ENCODE data around the gene FTSJ3.
"Not testable (repeated sequence)": the region's sequence is repeated elsewhere in the genome, so short reads cannot be mapped to it uniquely, and the experiment has no call there.

FTSJ3 gene

GRCh38 chr17:63809970-63810369, 17.5 kb downstream of the FTSJ3 start:
- H3K4me3 ChIP-seq (ENCODE audit: extremely low read depth, insufficient read depth, low read length, poor library complexity, severe bottlenecking) = no peak overlapping the region
- 88 to 100% methylated on average over 1 to 4 of the region's 9 CpGs for WGBS, 2 experiments (ENCODE audit: insufficient coverage in 2 of 2)
- H3K9me3 ChIP-seq (ENCODE audit: control insufficient read depth, low read length) = no peaks in the 10 kb centered on the region
- H3K36me3 ChIP-seq (ENCODE audit: control insufficient read depth, insufficient read depth, low read length) = peaks cover 95% of the 10 kb centered on the region
- H3K4me1 ChIP-seq (ENCODE audit: control insufficient read depth, insufficient read depth, low read length, poor library complexity, severe bottlenecking) = no peaks in the 10 kb centered on the region
- H3K27ac ChIP-seq (ENCODE audit: low read depth, low read length, severe bottlenecking) = no peak overlapping the region

DNA sequence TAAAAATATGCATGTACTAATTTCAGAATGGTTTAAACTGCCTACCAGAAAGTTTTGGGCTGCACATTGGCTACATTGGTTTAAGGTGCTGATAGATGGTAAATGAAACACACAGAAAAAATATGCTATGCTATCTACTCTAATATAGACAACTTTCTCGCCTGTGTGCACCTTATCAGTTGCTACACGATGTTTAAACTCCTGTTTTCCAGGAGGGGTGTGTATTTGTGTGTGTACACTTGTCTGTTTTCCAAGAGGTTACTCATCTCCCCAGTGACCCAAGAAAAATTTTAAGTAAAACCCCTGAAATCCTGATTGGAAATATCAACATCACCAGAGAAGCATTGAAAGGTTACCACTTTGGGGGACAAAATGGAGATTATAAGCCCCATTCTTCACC, 21.9 kb downstream of the FTSJ3 start:
- peaks cover 95% of the 10 kb centered on the region for H3K36me3 ChIP-seq (ENCODE audit: control insufficient read depth, insufficient read depth, low read length)
- no peaks in the 10 kb centered on the region for H3K9me3 ChIP-seq (ENCODE audit: control insufficient read depth, low read length)
- no peak overlapping the region for H3K4me3 ChIP-seq (ENCODE audit: extremely low read depth, insufficient read depth, low read length, poor library complexity, severe bottlenecking)
- no peak overlapping the region for H3K27ac ChIP-seq (ENCODE audit: low read depth, low read length, severe bottlenecking)
- no CpG with 5 or more reads among the region's 2 CpGs for WGBS, 2 experiments (ENCODE audit: insufficient coverage in 2 of 2)
- no peaks in the 10 kb centered on the region for H3K4me1 ChIP-seq (ENCODE audit: control insufficient read depth, insufficient read depth, low read length, poor library complexity, severe bottlenecking)

DNA sequence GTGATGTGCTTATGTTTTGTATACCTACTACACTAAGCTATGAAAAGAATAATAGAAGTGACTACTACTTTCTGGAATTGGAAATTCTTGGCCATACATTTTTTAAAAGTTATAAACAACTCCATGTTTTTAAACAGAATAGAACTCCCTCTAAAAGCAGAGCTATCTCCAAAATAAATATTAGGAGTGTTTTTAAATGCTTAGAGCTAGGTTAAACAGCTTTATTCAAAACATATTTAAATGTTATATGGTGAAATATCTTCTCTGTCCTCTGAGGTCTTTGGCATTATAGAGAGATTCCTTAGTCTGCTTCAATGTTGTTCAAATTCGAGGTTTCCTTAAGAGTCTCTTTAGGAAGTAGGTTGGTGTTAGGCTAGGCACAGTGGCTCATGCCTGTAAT, 23.1 kb downstream of the FTSJ3 start:
- Histone ChIP-seq H3K4me3 (ENCODE audit: extremely low read depth, insufficient read depth, low read length, poor library complexity, severe bottlenecking) (no peak overlapping the region), H3K27ac (ENCODE audit: low read depth, low read length, severe bottlenecking) (no peak overlapping the region), H3K4me1 (ENCODE audit: control insufficient read depth, insufficient read depth, low read length, poor library complexity, severe bottlenecking) (no peaks in the 10 kb centered on the region), H3K9me3 (ENCODE audit: control insufficient read depth, low read length) (no peaks in the 10 kb centered on the region), H3K36me3 (ENCODE audit: control insufficient read depth, insufficient read depth, low read length) (peaks cover 95% of the 10 kb centered on the region)
- WGBS, 2 experiments (ENCODE audit: insufficient coverage in 2 of 2) = 93 to 100% methylated on average over 1 of the region's 1 CpG

DNA sequence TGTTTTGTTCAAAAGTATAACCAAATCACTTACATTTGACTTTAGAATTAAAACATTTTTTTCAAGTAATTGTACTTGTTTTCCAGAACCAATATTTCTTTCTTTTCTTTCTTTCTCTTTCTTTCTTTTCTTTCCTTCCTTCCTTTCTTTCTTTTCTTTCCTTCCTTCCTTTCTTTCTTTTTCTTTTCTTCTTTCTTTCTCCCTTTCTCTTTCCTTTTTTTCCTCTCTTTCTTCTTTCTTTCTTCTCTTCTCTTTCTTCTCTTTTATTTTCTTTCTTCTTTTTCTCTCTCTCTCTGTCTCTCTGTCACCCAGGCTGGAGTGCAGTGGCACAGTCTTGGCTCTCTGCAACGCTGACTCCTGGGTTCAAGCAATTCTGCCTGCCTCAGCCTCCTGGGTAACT, 26.7 kb downstream of the FTSJ3 start:
- Histone ChIP-seq H3K27ac (ENCODE audit: low read depth, low read length, severe bottlenecking) (no peak overlapping the region), H3K4me3 (ENCODE audit: extremely low read depth, insufficient read depth, low read length, poor library complexity, severe bottlenecking) (no peak overlapping the region), H3K9me3 (ENCODE audit: control insufficient read depth, low read length) (no peaks in the 10 kb centered on the region), H3K4me1 (ENCODE audit: control insufficient read depth, insufficient read depth, low read length, poor library complexity, severe bottlenecking) (no peaks in the 10 kb centered on the region), H3K36me3 (ENCODE audit: control insufficient read depth, insufficient read depth, low read length) (peaks cover 97% of the 10 kb centered on the region)
- 100% methylated on average over 1 of the region's 1 CpG for WGBS, 2 experiments (ENCODE audit: insufficient coverage in 2 of 2)

DNA sequence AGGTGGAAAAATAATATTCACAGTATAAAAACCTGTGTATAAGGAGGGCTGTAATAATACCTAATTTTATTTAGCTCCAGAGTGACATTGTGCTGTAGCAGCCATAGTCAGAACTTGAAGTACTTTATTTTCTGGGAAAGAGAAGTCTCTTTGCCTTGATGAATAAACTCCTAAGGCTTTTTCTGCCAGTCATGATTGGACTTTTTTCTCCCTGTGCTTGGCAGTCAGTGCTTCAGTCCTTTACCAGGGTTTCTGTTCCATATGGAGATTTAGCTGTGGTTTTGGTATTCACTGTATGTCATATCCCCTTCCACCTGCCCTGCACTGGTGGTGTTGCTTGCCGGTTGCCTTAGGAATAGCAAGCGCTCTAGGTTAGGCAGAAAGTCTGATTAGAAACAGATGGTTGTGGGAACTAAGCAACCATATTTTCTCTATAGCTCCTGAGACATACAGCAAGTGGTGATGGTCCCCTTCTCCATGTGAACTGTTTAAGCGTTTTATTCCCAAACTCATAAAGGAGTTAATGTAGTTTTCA, 28.8 kb downstream of the FTSJ3 start:
- 100% methylated on average over 1 to 2 of the region's 3 CpGs for WGBS, 2 experiments (ENCODE audit: insufficient coverage in 2 of 2)
- H3K36me3 ChIP-seq (ENCODE audit: control insufficient read depth, insufficient read depth, low read length) = peaks cover 97% of the 10 kb centered on the region

DNA sequence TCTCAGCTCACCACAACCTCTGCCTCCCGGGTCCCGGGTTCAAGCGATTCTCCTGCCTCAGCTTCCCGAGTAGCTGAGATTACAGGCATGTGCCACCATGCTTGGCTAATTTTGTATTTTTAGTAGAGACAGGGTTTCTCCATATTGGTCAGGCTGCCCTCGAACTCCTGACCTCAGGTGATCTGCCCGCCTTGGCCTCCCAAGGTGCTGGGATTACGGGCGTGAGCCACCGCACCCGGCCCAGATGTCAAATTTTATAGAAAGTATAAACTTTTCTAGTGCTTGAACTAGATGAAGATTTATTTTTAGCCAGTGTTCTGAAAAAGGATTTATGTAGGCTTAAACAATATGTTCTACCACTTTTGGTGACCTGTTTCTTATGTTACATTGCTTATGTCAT, 31.1 kb downstream of the FTSJ3 start:
- H3K9me3 ChIP-seq (ENCODE audit: control insufficient read depth, low read length) = not testable (repeated sequence)
- WGBS, 2 experiments (ENCODE audit: insufficient coverage in 2 of 2) = 85 to 95% methylated on average over 7 of the region's 10 CpGs

More for the DNA sequence above, 28.8 kb downstream of the FTSJ3 start:
- no peaks in the 10 kb centered on the region for H3K9me3 ChIP-seq (ENCODE audit: control insufficient read depth, low read length)
- H3K4me3 ChIP-seq (ENCODE audit: extremely low read depth, insufficient read depth, low read length, poor library complexity, severe bottlenecking) = no peak overlapping the region
- no peak overlapping the region for H3K27ac ChIP-seq (ENCODE audit: low read depth, low read length, severe bottlenecking)
- H3K4me1 ChIP-seq (ENCODE audit: control insufficient read depth, insufficient read depth, low read length, poor library complexity, severe bottlenecking) = no peaks in the 10 kb centered on the region

DNA sequence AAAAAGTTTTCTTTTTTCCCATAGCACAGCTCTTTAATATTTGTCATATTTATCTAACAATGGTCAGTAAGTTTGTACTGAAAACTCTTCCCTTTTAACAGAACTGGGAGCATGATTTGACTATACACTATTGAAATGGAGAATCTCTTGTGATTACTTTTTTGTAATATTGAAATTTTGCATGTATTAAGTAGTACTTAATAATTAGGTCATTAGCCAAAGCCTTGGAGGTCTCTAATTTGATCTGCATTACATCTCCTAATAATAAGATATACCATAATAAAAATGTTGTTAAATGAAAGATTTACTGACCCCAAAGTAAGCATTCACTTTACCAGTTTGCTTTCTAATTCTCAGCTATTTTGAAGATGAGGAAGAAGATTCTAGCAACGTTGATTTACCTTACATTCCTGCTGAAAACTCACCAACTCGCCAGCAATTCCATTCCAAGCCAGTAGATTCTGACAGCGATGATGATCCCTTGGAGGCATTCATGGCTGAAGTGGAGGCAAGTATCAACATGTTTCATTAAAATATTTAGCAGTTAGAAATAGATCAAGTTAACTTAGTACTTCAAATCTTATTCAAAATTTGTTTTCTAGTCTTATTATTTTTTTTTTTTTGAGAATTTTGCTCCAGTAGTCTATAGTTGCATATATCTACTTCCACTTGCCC, 35.3 kb downstream of the FTSJ3 start:
- Histone ChIP-seq H3K27ac (ENCODE audit: low read depth, low read length, severe bottlenecking) (no peak overlapping the region), H3K4me1 (ENCODE audit: control insufficient read depth, insufficient read depth, low read length, poor library complexity, severe bottlenecking) (no peaks in the 10 kb centered on the region), H3K4me3 (ENCODE audit: extremely low read depth, insufficient read depth, low read length, poor library complexity, severe bottlenecking) (no peak overlapping the region), H3K36me3 (ENCODE audit: control insufficient read depth, insufficient read depth, low read length) (peaks cover 90% of the 10 kb centered on the region), H3K9me3 (ENCODE audit: control insufficient read depth, low read length) (no peaks in the 10 kb centered on the region)
- WGBS, 2 experiments (ENCODE audit: insufficient coverage in 2 of 2) = no CpG with 5 or more reads among the region's 3 CpGs

More for the DNA sequence above, 31.1 kb downstream of the FTSJ3 start:
- peaks cover 96% of the 10 kb centered on the region for H3K36me3 ChIP-seq (ENCODE audit: control insufficient read depth, insufficient read depth, low read length)
- H3K4me3 ChIP-seq (ENCODE audit: extremely low read depth, insufficient read depth, low read length, poor library complexity, severe bottlenecking); H3K27ac ChIP-seq (ENCODE audit: low read depth, low read length, severe bottlenecking); H3K4me1 ChIP-seq (ENCODE audit: control insufficient read depth, insufficient read depth, low read length, poor library complexity, severe bottlenecking): not testable (repeated sequence)

DNA sequence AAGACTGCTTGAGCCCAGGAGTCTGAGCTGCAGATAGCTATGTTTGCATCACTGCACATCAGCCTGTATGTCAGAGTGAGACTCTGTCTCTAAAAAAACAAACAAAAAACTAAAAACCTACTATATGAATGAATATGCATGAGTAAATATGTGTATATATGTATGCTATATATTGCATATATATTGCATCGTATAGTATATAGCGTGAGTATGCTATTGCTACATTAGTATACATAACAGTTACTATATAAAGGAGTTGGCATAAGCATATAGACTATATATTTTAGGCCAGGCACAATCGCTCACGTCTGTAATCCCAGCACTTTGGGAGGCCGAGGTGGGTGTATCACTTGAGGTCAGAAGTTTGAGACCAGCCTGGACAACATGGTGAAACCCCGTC, 37.4 kb downstream of the FTSJ3 start:
- H3K36me3 ChIP-seq (ENCODE audit: control insufficient read depth, insufficient read depth, low read length) = peaks cover 84% of the 10 kb centered on the region
- no peaks in the 10 kb centered on the region for H3K4me1 ChIP-seq (ENCODE audit: control insufficient read depth, insufficient read depth, low read length, poor library complexity, severe bottlenecking)
- H3K27ac ChIP-seq (ENCODE audit: low read depth, low read length, severe bottlenecking) = no peak overlapping the region
- H3K4me3 ChIP-seq (ENCODE audit: extremely low read depth, insufficient read depth, low read length, poor library complexity, severe bottlenecking) = no peak overlapping the region
- 81 to 100% methylated on average over 4 of the region's 6 CpGs for WGBS, 2 experiments (ENCODE audit: insufficient coverage in 2 of 2)
- no peaks in the 10 kb centered on the region for H3K9me3 ChIP-seq (ENCODE audit: control insufficient read depth, low read length)

GRCh38 chr17:63786971-63787711, 40.3 kb downstream of the FTSJ3 start:
- Histone ChIP-seq H3K36me3 (ENCODE audit: control insufficient read depth, insufficient read depth, low read length) (peaks cover 75% of the 10 kb centered on the region), H3K4me3 (ENCODE audit: extremely low read depth, insufficient read depth, low read length, poor library complexity, severe bottlenecking) (no peak overlapping the region), H3K27ac (ENCODE audit: low read depth, low read length, severe bottlenecking) (no peak overlapping the region), H3K9me3 (ENCODE audit: control insufficient read depth, low read length) (no peaks in the 10 kb centered on the region), H3K4me1 (ENCODE audit: control insufficient read depth, insufficient read depth, low read length, poor library complexity, severe bottlenecking) (no peaks in the 10 kb centered on the region)
- 96 to 97% methylated on average over 9 of the region's 13 CpGs for WGBS, 2 experiments (ENCODE audit: insufficient coverage in 2 of 2)

DNA sequence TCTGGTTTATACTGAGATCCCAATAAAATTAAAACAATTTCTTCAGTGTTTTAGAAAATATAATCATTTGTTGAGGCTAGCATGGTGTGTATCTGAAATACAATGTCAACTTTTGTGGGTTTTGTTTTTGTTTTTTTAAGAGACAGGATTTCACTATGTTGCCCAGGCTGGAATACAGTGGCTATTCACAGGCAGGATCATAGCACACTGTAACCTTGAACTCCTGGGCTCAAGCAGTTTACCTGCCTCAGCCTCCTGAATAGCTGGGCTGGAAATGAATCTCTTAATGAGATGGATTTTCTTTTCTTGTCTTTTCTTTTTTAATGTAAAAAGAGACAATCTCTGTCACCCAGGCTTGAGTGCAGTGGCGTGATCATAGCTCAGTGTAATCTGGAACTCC, 41.3 kb downstream of the FTSJ3 start:
- WGBS, 2 experiments (ENCODE audit: insufficient coverage in 2 of 2) = 83% methylated on average over 1 of the region's 1 CpG; no CpG with 5 or more reads in 1 of the 2 experiments

GRCh38 chr17:63785556-63785955, 41.9 kb downstream of the FTSJ3 start:
- no CpG with 5 or more reads among the region's 1 CpG for WGBS, 2 experiments (ENCODE audit: insufficient coverage in 2 of 2)
- H3K27ac ChIP-seq (ENCODE audit: low read depth, low read length, severe bottlenecking) = no peak overlapping the region
- H3K36me3 ChIP-seq (ENCODE audit: control insufficient read depth, insufficient read depth, low read length) = peaks cover 75% of the 10 kb centered on the region
- no peaks in the 10 kb centered on the region for H3K4me1 ChIP-seq (ENCODE audit: control insufficient read depth, insufficient read depth, low read length, poor library complexity, severe bottlenecking)
- H3K4me3 ChIP-seq (ENCODE audit: extremely low read depth, insufficient read depth, low read length, poor library complexity, severe bottlenecking) = no peak overlapping the region
- H3K9me3 ChIP-seq (ENCODE audit: control insufficient read depth, low read length) = no peaks in the 10 kb centered on the region

More for the DNA sequence above, 41.3 kb downstream of the FTSJ3 start:
- Histone ChIP-seq H3K27ac (ENCODE audit: low read depth, low read length, severe bottlenecking) (no peak overlapping the region), H3K36me3 (ENCODE audit: control insufficient read depth, insufficient read depth, low read length) (peaks cover 73% of the 10 kb centered on the region), H3K4me1 (ENCODE audit: control insufficient read depth, insufficient read depth, low read length, poor library complexity, severe bottlenecking) (no peaks in the 10 kb centered on the region), H3K9me3 (ENCODE audit: control insufficient read depth, low read length) (no peaks in the 10 kb centered on the region), H3K4me3 (ENCODE audit: extremely low read depth, insufficient read depth, low read length, poor library complexity, severe bottlenecking) (no peak overlapping the region)

Data from mesodermal cell (in vitro differentiated cells).